ENCODE data around the gene SLX4IP. TPM values are rescaled to one million over a fixed set of nuclear protein-coding genes. Genes with fewer than 3 reads are reported as not detected.

SLX4IP gene
- polyA plus RNA-seq, 3 donors, result 0.76 to 2.5 (median 1.1) TPM

- DNase-seq, result no peak
- WGBS (ENCODE audit: insufficient coverage), result no CpG with 5 or more reads among the region's 2 CpGs
Measured at GRCh38 chr20:10483691-10484090, 48.6 kb downstream of the SLX4IP start.

More at GRCh38 chr20:10483691-10484090, 48.6 kb downstream of the SLX4IP start:
- Mint-ChIP-seq H3K36me3 (peaks cover 0 to 5% of the 10 kb centered on the region in 2 donors), H3K9me3 (no peaks in the 10 kb centered on the region), H3K4me1 (peaks cover 25% of the 10 kb centered on the region), H3K27ac (no peak overlapping the region), H3K27me3 (ENCODE audit: low read depth in 3 of 3) (no peaks in the 10 kb centered on the region), H3K4me3 (no peak overlapping the region)
- no peak overlapping the region for H2AFZ ChIP-seq (ENCODE audit: insufficient read depth, low read depth, low read length, poor library complexity, severe bottlenecking)
- no peak for TF ChIP-seq CTCF (IDR thresholded peaks at IDR 0.05)
- no peaks in the 10 kb centered on the region for H3K9me3 ChIP-seq (replicated peaks in 1 of 2; ENCODE audit: control insufficient read depth in 1 of 2, insufficient read depth in 1 of 2, low read length in 2 of 2)
- H3K9ac ChIP-seq (ENCODE audit: insufficient read depth, low read length, poor library complexity, severe bottlenecking), result no peak overlapping the region
- H3K27me3 ChIP-seq (ENCODE audit: control insufficient read depth in 2 of 2, insufficient read depth in 2 of 2, low read length in 2 of 2), result no peaks in the 10 kb centered on the region
- H3K27ac ChIP-seq (ENCODE audit: low read depth in 1 of 2, low read length in 2 of 2), result no peak overlapping the region
- no peaks in the 10 kb centered on the region for H4K20me1 ChIP-seq (ENCODE audit: insufficient read depth, low read length)
- peaks cover 17% of the 10 kb centered on the region for H3K79me2 ChIP-seq (ENCODE audit: insufficient read depth, low read length)
- H3K4me2 ChIP-seq (replicated peaks; ENCODE audit: extremely low read depth, low read length, poor library complexity, severe bottlenecking), result no peak overlapping the region
- intact Hi-C loops (cut with micrococcal nuclease), result loop anchor here in 1 of 2 donors (10.0 kb wide), 1 partner anchor 191 kb away; the partner anchor contains the start of gene JAG1
- H3K4me1 ChIP-seq (ENCODE audit: control insufficient read depth in 1 of 2, insufficient read depth in 2 of 2, low read length in 2 of 2), result peaks cover 15 to 17% of the 10 kb centered on the region in 2 donors
- H3K36me3 ChIP-seq (replicated peaks in 1 of 2; ENCODE audit: control insufficient read depth in 1 of 2, insufficient read depth in 2 of 2, low read length in 2 of 2), result no peaks in the 10 kb centered on the region
- H3K4me3 ChIP-seq (replicated peaks in 1 of 3; ENCODE audit: low read depth in 2 of 3, low read length in 3 of 3), result no peak overlapping the region

Data from CD14-positive monocyte (primary cell).